HepG2 (cell line): Measurements from ENCODE around the gene DLG1. TPM values are rescaled to one million over a fixed set of nuclear protein-coding genes. Genes with fewer than 3 reads are reported as not detected.

ENCODE experiments used
- ATAC-seq: fragments of 200-7000 bp; cut with Tn5 transposase; 3 replicates; pipeline ENCODE4 v1.9.1; 2020; ENCODE audit warnings: mild to moderate bottlenecking, moderate library complexity
- BruUV-seq: library from RNA; stranded (reverse); fragments of 400-500 nt; replicated peaks from 2 replicates; lab custom pipeline; 2021; lab: Mats Ljungman, UMichigan
- CTCF ChIA-PET: fragments of 300-600 bp; formaldehyde crosslinking; extraction: SDS; loops from one replicate; lab custom pipeline; 2021; ENCODE audit warnings: low total read pairs, inconsistent platforms, low intra/inter-chr PET ratio; lab: Yijun Ruan, JAX
- POLR2A ChIA-PET: fragments of 350-600 bp; sonication (Branson Sonifier 250); formaldehyde crosslinking; loops from one replicate; lab custom pipeline; 2020; ENCODE audit warnings: antibody characterized with exemption, inconsistent platforms; lab: Yijun Ruan, JAX
- DNase-seq: peaks from one replicate; pipeline ENCODE4 v3.0.0-alpha.2; 2015; ENCODE audit warnings: low spot score
- FAIRE-seq: peaks from 3 replicates; lab custom pipeline; 2011; peaks lifted over from hg19 to GRCh38; lab: Jason Lieb, UNC
- H2AFZ ChIP-seq: one replicate; pipeline ENCODE4 v1.6.1; 2011; ENCODE audit warnings: low read length, inconsistent platforms
- H3K27ac ChIP-seq: fragments of 300-600 bp; 3 replicates; pipeline ENCODE4 v1.8.0; 2011; ENCODE audit warnings: mixed run types, mild to moderate bottlenecking, mixed read lengths, low read length, inconsistent platforms; ENCODE audit not compliant: insufficient read depth; ENCODE audit errors: extremely low read length
- H3K27me3 ChIP-seq, 2 experiments: fragments of 200-600 bp in 1 of 2; 2 replicates in 1 of 2; 3 replicates in 1 of 2; pipeline versions ENCODE4 v1.6.0 to v1.8.0; 2011; ENCODE audit warnings: low read length in 2 of 2, mild to moderate bottlenecking in 2 of 2, moderate library complexity in 2 of 2, inconsistent platforms in 1 of 2; ENCODE audit not compliant: insufficient read depth in 2 of 2, control insufficient read depth in 1 of 2
- H3K36me3 ChIP-seq, 2 experiments: fragments of 200-600 bp in 1 of 2; replicated peaks in 1 of 2; 2 replicates in 1 of 2; 3 replicates in 1 of 2; pipeline versions ENCODE4 v1.5.1 to v1.8.0; 2011; ENCODE audit warnings: low read length in 2 of 2, inconsistent platforms in 1 of 2; ENCODE audit not compliant: insufficient read depth in 2 of 2, control insufficient read depth in 1 of 2
- H3K4me1 ChIP-seq: 2 replicates; pipeline ENCODE4 v1.5.1; 2012; ENCODE audit warnings: low read length, inconsistent platforms; ENCODE audit not compliant: insufficient read depth
- H3K4me2 ChIP-seq: 2 replicates; pipeline ENCODE4 v1.6.0; 2011; ENCODE audit warnings: low read depth, low read length, inconsistent platforms
- H3K4me3 ChIP-seq, 3 experiments: fragments of 200-600 bp in 1 of 3; sonication (generic), shearing (Covaris generic) in 1 of 3; replicated peaks in 1 of 3; 2 replicates each; pipeline ENCODE4 v1.5.1; 2011 to 2016; ENCODE audit warnings: low read length in 3 of 3, inconsistent platforms in 2 of 3, low read depth in 2 of 3, mild to moderate bottlenecking in 2 of 3, control low read depth in 1 of 3, mixed read lengths in 1 of 3; ENCODE audit not compliant: insufficient read depth in 1 of 3
- H3K79me2 ChIP-seq: one replicate; pipeline ENCODE4 v1.6.1; 2011; ENCODE audit warnings: low read length, inconsistent platforms; ENCODE audit not compliant: insufficient read depth
- H3K9ac ChIP-seq: 2 replicates; pipeline ENCODE4 v1.6.0; 2011; ENCODE audit warnings: mild to moderate bottlenecking, low read depth, low read length, inconsistent platforms; ENCODE audit not compliant: insufficient read depth
- H3K9me3 ChIP-seq: 2 replicates; pipeline ENCODE4 v1.5.1; 2012; ENCODE audit warnings: mild to moderate bottlenecking, low read length
- H4K20me1 ChIP-seq: 2 replicates; pipeline ENCODE4 v1.6.0; 2011; ENCODE audit warnings: inconsistent platforms, mild to moderate bottlenecking, low read length, moderate library complexity; ENCODE audit not compliant: insufficient read depth
- RAD21 ChIP-seq: fragments of 450-650 bp; formaldehyde crosslinking; IDR thresholded peaks from 2 replicates; pipeline ENCODE4 v1.5.0; 2020; ENCODE audit warnings: mild to moderate bottlenecking
- RBM22 ChIP-seq: fragments of 200-400 bp; formaldehyde crosslinking; optimal IDR thresholded peaks from 2 replicates; pipeline ENCODE3; 2017; ENCODE audit warnings: mild to moderate bottlenecking, low read length, moderate library complexity
- SAFB2 ChIP-seq: sonication (generic); formaldehyde crosslinking; IDR thresholded peaks from 2 replicates; pipeline ENCODE4 v1.5.1; 2020; ENCODE audit warnings: missing genetic modification reagents, low read depth, mild to moderate bottlenecking, borderline replicate concordance
- SMC3 ChIP-seq: IDR thresholded peaks from 2 replicates; pipeline ENCODE4 v1.6.1; 2011; ENCODE audit warnings: low read length, improper control_type of control experiment
- STAG1 ChIP-seq: sonication (generic); formaldehyde crosslinking; IDR thresholded peaks from 2 replicates; pipeline ENCODE4 v1.4.0; 2020; ENCODE audit warnings: missing genetic modification reagents
- ZNF343 ChIP-seq: sonication (generic); formaldehyde crosslinking; IDR thresholded peaks from 2 replicates; pipeline ENCODE4 v1.4.0; 2020; ENCODE audit warnings: mild to moderate bottlenecking, missing genetic modification reagents
- ZNF432 ChIP-seq: sonication (generic); formaldehyde crosslinking; IDR thresholded peaks from 2 replicates; pipeline ENCODE4 v1.5.0; 2020; ENCODE audit warnings: missing genetic modification reagents, mild to moderate bottlenecking, borderline replicate concordance
- ZSCAN9 ChIP-seq: IDR thresholded peaks from 2 replicates; pipeline ENCODE4 v1.6.1; 2016; ENCODE audit warnings: borderline replicate concordance
- ZZZ3 ChIP-seq: sonication (generic); formaldehyde crosslinking; IDR thresholded peaks from 2 replicates; pipeline ENCODE4 v1.4.0; 2020; ENCODE audit warnings: missing genetic modification reagents, mild to moderate bottlenecking, borderline replicate concordance
- WGBS: methylation state at CpG from one replicate; pipeline ENCODE4 v1.1.6; 2017; ENCODE audit warnings: low lambda C conversion rate; 5-methylcytosine and 5-hydroxymethylcytosine counted together
- in situ Hi-C: cut with HindIII; loops from 2 replicates; pipeline ENCODE4 v1.10.0; 2017; ENCODE audit warnings: low pct_unique_long_range_greater_than_20kb; ENCODE audit not compliant: extremely low pct_ligation_motif_present
- intact Hi-C: fragments of 100-400 bp; cut with micrococcal nuclease; formaldehyde crosslinking; loops from one replicate; pipeline ENCODE4 v1.10.0; 2022; ENCODE audit not compliant: unreplicated experiment
- polyA plus RNA-seq, 8 experiments: library from polyadenylated mRNA; depleted of rRNA in 3 of 8; stranded (reverse) in 7 of 8; unstranded in 1 of 8; fragments of >200 nt; fragmentation: Illumina TruSeq in 4 of 8; extraction: Trizol in 4 of 8; gene quantifications; 2 replicates each; pipeline versions ENCODE4 v1.2.1 to v1.2.3, GENCODE V29; 2011 to 2016; ENCODE audit warnings: low read depth in 4 of 8, missing spikeins in 1 of 8, mixed read lengths in 1 of 8; ENCODE audit not compliant: insufficient read depth in 1 of 8
- total RNA-seq, 5 experiments: library from RNA; depleted of rRNA; stranded (reverse); fragments of >200 nt; fragmentation: Illumina TruSeq; extraction: Trizol; gene quantifications; 2 replicates each; pipeline ENCODE4 v1.2.3, GENCODE V29; 2016; ENCODE audit warnings: low read depth in 1 of 5
- TF ChIP-seq, protein P1 (sequence below): sonication (generic); formaldehyde crosslinking; IDR thresholded peaks from 2 replicates; pipeline ENCODE4 v1.5.0; 2020; ENCODE audit warnings: mild to moderate bottlenecking, missing genetic modification reagents, moderate library complexity
- TF ChIP-seq, protein P2 (sequence below): sonication (generic); formaldehyde crosslinking; IDR thresholded peaks from 2 replicates; pipeline ENCODE4 v1.4.0; 2020; ENCODE audit warnings: mild to moderate bottlenecking, missing genetic modification reagents

The DLG1 gene
- total and polyA plus RNA-seq, 2 of the 13 experiments (the other 11 are each of a cell fraction or from before 2014, with no cell fraction given), result 30.5 to 104 TPM

GRCh38 chr3:197186887-197187588, 111.4 kb downstream of the DLG1 start:
- Histone ChIP-seq H3K4me2 (no peak overlapping the region), H3K36me3 (peaks cover 4 to 21% of the 10 kb centered on the region in 2 experiments), H4K20me1 (peaks cover 13% of the 10 kb centered on the region), H3K4me1 (no peaks in the 10 kb centered on the region), H3K4me3 (no peak overlapping the region), H3K79me2 (peaks cover 41% of the 10 kb centered on the region), H3K27me3 (no peaks in the 10 kb centered on the region), H3K27ac (no peak overlapping the region), H3K9me3 (no peaks in the 10 kb centered on the region), H3K9ac (no peak overlapping the region), H2AFZ (no peak overlapping the region)
- DNase-seq, result peak; percentile 63
- ATAC-seq, result peak; percentile 87
- BruUV-seq, result no TSS peak
- FAIRE-seq, result peak; percentile 49
- POLR2A ChIA-PET, result no interaction called here
- in situ Hi-C loops (no loop called here), intact Hi-C loops (loop anchor here (10.0 kb wide), 1 partner anchor 212 kb away; no protein-coding TSS in a partner anchor)
- TF ChIP-seq RAD21, result peak; percentile 9; the same call in 1 of the 2 replicates
- TF ChIP-seq SMC3, result peak; percentile 14; the same call in 1 of the 2 replicates
- TF ChIP-seq ZNF343 (CRISPR knock-in tag), result no peak
- TF ChIP-seq STAG1, result peak; percentile 78
- no peak for TF ChIP-seq ZNF432
- TF ChIP-seq, protein P1, sequence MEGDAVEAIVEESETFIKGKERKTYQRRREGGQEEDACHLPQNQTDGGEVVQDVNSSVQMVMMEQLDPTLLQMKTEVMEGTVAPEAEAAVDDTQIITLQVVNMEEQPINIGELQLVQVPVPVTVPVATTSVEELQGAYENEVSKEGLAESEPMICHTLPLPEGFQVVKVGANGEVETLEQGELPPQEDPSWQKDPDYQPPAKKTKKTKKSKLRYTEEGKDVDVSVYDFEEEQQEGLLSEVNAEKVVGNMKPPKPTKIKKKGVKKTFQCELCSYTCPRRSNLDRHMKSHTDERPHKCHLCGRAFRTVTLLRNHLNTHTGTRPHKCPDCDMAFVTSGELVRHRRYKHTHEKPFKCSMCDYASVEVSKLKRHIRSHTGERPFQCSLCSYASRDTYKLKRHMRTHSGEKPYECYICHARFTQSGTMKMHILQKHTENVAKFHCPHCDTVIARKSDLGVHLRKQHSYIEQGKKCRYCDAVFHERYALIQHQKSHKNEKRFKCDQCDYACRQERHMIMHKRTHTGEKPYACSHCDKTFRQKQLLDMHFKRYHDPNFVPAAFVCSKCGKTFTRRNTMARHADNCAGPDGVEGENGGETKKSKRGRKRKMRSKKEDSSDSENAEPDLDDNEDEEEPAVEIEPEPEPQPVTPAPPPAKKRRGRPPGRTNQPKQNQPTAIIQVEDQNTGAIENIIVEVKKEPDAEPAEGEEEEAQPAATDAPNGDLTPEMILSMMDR (CRISPR knock-in tag), result peak; percentile 80
- 91% methylated on average over 1 of the region's 1 CpG for WGBS
- CTCF ChIA-PET, result interaction anchor here (1.2 kb wide), 1 partner anchor 209 kb away, joined by 5 read pairs; no protein-coding TSS in a partner anchor

- in situ Hi-C loops, result no loop called here
- H3K79me2 ChIP-seq, result peaks cover 32% of the 10 kb centered on the region
These were observed 114.8 kb downstream of the DLG1 start for GRCh38 chr3:197183582-197183981.

More at GRCh38 chr3:197183582-197183981, 114.8 kb downstream of the DLG1 start:
- Histone ChIP-seq H3K27ac (no peak overlapping the region), H3K9ac (no peak overlapping the region), H3K9me3 (no peaks in the 10 kb centered on the region), H3K4me1 (no peaks in the 10 kb centered on the region), H2AFZ (no peak overlapping the region), H4K20me1 (peaks cover 10% of the 10 kb centered on the region), H3K4me3 (no peak overlapping the region), H3K27me3 (no peaks in the 10 kb centered on the region), H3K4me2 (no peak overlapping the region), H3K36me3 (peaks cover 3 to 17% of the 10 kb centered on the region in 2 experiments)
- FAIRE-seq (no peak), DNase-seq (no peak), ATAC-seq (no peak)
- CTCF ChIA-PET, result no interaction called here
- POLR2A ChIA-PET, result no interaction called here
- WGBS, result 94% methylated on average over 9 of the region's 9 CpGs
- intact Hi-C loops, result loop anchor here (10.0 kb wide), 1 partner anchor 209 kb away; no protein-coding TSS in a partner anchor
- BruUV-seq, result no TSS peak
- TF ChIP-seq, protein P2, sequence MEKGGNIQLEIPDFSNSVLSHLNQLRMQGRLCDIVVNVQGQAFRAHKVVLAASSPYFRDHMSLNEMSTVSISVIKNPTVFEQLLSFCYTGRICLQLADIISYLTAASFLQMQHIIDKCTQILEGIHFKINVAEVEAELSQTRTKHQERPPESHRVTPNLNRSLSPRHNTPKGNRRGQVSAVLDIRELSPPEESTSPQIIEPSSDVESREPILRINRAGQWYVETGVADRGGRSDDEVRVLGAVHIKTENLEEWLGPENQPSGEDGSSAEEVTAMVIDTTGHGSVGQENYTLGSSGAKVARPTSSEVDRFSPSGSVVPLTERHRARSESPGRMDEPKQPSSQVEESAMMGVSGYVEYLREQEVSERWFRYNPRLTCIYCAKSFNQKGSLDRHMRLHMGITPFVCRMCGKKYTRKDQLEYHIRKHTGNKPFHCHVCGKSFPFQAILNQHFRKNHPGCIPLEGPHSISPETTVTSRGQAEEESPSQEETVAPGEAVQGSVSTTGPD (CRISPR knock-in tag), result no peak
- TF ChIP-seq ZZZ3 (no peak), ZSCAN9 (CRISPR knock-in tag) (no peak), SAFB2 (CRISPR knock-in tag) (no peak), RBM22 (peak; percentile 14)
